ENCODE data around the gene MEIS1. TPM values are rescaled to one million over a fixed set of nuclear protein-coding genes. Genes with fewer than 3 reads are reported as not detected.

Gene MEIS1
- total RNA-seq, 2 donors from 2014 or later: 82.1 to 84.6 TPM

- Histone ChIP-seq H3K4me3 (no peak overlapping the region), H3K27me3 (no peaks in the 10 kb centered on the region), H3K27ac (peak overlapping the region; percentile 90 to 98 (median 94)), H3K4me1 (peaks cover 38% of the 10 kb centered on the region), H3K36me3 (replicated peaks in 1 of 2; ENCODE audit: insufficient read depth in 1 of 2, low read depth in 2 of 2) (no peaks in the 10 kb centered on the region), H3K9me3 (no peaks in the 10 kb centered on the region)
- intact Hi-C loops (cut with DNase I): no loop called here
- WGBS, 2 donors: 2 to 6% methylated on average over 5 of the region's 5 CpGs
- ATAC-seq: no peak
- no peak for TF ChIP-seq POLR2A (IDR thresholded peaks at IDR 0.05)
- TF ChIP-seq, protein P1, sequence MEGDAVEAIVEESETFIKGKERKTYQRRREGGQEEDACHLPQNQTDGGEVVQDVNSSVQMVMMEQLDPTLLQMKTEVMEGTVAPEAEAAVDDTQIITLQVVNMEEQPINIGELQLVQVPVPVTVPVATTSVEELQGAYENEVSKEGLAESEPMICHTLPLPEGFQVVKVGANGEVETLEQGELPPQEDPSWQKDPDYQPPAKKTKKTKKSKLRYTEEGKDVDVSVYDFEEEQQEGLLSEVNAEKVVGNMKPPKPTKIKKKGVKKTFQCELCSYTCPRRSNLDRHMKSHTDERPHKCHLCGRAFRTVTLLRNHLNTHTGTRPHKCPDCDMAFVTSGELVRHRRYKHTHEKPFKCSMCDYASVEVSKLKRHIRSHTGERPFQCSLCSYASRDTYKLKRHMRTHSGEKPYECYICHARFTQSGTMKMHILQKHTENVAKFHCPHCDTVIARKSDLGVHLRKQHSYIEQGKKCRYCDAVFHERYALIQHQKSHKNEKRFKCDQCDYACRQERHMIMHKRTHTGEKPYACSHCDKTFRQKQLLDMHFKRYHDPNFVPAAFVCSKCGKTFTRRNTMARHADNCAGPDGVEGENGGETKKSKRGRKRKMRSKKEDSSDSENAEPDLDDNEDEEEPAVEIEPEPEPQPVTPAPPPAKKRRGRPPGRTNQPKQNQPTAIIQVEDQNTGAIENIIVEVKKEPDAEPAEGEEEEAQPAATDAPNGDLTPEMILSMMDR (IDR thresholded peaks at IDR 0.05): no peak
- DNase-seq: peak in 3 of 4 donors; percentile 41 to 58 (median 45)
Observed at GRCh38 chr2:66583881-66584280, 149.0 kb downstream of the MEIS1 start.

DNA sequence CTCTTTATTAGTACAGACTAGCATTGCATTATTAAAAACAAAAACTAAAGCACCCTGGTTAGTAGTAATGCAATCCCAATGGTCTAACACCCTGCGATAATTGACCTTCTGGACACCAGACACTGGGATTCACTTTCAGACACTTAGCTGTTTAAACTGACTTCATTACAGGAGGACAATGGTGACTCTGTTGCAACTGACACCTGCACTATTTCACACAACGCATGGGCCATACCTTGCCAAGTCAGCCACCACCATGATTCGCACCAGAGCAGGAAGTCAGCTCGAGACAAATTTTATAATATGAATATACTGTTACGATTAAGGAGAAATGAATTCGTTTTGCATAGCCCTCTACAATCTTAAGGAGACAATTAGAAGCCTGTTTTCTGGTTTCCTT, 150.7 kb downstream of the MEIS1 start:
- intact Hi-C loops (cut with DNase I): no loop called here
- Histone ChIP-seq H3K9me3 (no peaks in the 10 kb centered on the region), H3K4me1 (peaks cover 38% of the 10 kb centered on the region), H3K27ac (peak overlapping the region; percentile 64 to 98 (median 94)), H3K27me3 (no peaks in the 10 kb centered on the region), H3K36me3 (replicated peaks in 1 of 2; ENCODE audit: insufficient read depth in 1 of 2, low read depth in 2 of 2) (no peaks in the 10 kb centered on the region), H3K4me3 (no peak overlapping the region)
- 21 to 32% methylated on average over 6 of the region's 6 CpGs for WGBS, 2 donors
- DNase-seq (peak; percentile 67 to 80 (median 74)), ATAC-seq (peak; percentile 28)
- TF ChIP-seq, protein P1 (IDR thresholded peaks at IDR 0.05): no peak
- no peak for TF ChIP-seq POLR2A (IDR thresholded peaks at IDR 0.05)

- Histone ChIP-seq H3K4me1 (peaks cover 38% of the 10 kb centered on the region), H3K4me3 (no peak overlapping the region), H3K27me3 (no peaks in the 10 kb centered on the region), H3K36me3 (replicated peaks in 1 of 2; ENCODE audit: insufficient read depth in 1 of 2, low read depth in 2 of 2) (no peaks in the 10 kb centered on the region), H3K9me3 (no peaks in the 10 kb centered on the region), H3K27ac (peak overlapping the region in 1 of 4 donors; percentile 18)
- 51 to 60% methylated on average over 4 of the region's 4 CpGs for WGBS, 2 donors
- peak; percentile 43 for ATAC-seq
- peak; percentile 63 to 73 (median 72) for DNase-seq
- no peak for TF ChIP-seq POLR2A (IDR thresholded peaks at IDR 0.05)
- TF ChIP-seq, protein P1 (IDR thresholded peaks at IDR 0.05): peak in 6 of 7 experiments; percentile 10 to 55 (median 38)
- intact Hi-C loops (cut with DNase I): no loop called here
Observed at GRCh38 chr2:66587216-66587615, 152.3 kb downstream of the MEIS1 start.

DNA sequence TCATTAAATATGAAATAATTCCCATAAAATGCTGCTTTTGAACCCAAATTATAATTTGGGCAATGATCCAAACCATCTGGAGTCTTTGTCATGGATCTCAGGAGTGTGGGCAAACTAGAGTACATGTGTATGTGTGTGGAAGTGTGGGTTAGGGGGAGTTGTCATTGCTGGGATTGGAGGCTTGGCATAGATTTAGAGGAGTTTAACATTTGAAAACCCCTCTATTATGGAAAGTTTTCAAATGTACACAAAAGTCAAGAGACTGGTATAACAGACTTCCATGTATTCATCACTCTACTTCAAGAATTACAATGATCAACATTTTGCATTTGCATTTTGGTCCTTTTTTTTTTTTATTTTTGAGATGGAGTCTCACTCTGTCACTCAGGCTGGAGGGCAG, 159.1 kb downstream of the MEIS1 start:
- no peak for ATAC-seq
- no peak overlapping the region for H3K27ac ChIP-seq
- intact Hi-C loops (cut with DNase I): no loop called here

GRCh38 chr2:66595556-66595955, 160.6 kb downstream of the MEIS1 start:
- Histone ChIP-seq H3K4me1 (peaks cover 5% of the 10 kb centered on the region), H3K4me3 (no peak overlapping the region), H3K27me3 (no peaks in the 10 kb centered on the region), H3K27ac (peak overlapping the region in 2 of 4 donors; percentile 29 to 39), H3K9me3 (no peaks in the 10 kb centered on the region), H3K36me3 (replicated peaks in 1 of 2; ENCODE audit: insufficient read depth in 1 of 2, low read depth in 2 of 2) (no peaks in the 10 kb centered on the region)
- DNase-seq (no peak), ATAC-seq (peak; percentile 33)
- TF ChIP-seq, protein P1 (IDR thresholded peaks at IDR 0.05): no peak
- no peak for TF ChIP-seq POLR2A (IDR thresholded peaks at IDR 0.05)
- 7 to 15% methylated on average over 2 of the region's 2 CpGs for WGBS, 2 donors
- intact Hi-C loops (cut with DNase I): no loop called here

More for the DNA sequence above, 159.1 kb downstream of the MEIS1 start:
- Histone ChIP-seq H3K27me3 (no peaks in the 10 kb centered on the region), H3K36me3 (replicated peaks in 1 of 2; ENCODE audit: insufficient read depth in 1 of 2, low read depth in 2 of 2) (no peaks in the 10 kb centered on the region), H3K9me3 (no peaks in the 10 kb centered on the region), H3K4me3 (no peak overlapping the region), H3K4me1 (peaks cover 5% of the 10 kb centered on the region)
- TF ChIP-seq, protein P1 (IDR thresholded peaks at IDR 0.05): no peak
- TF ChIP-seq POLR2A (IDR thresholded peaks at IDR 0.05): no peak
- no peak for DNase-seq
